HCT116 (cell line): ENCODE results near the gene GSTA4. TPM values are rescaled to one million over a fixed set of nuclear protein-coding genes. Genes with fewer than 3 reads are reported as not detected.

ENCODE experiments used
- ATAC-seq: fragments of 200-7000 bp; cut with Tn5 transposase; 2 replicates; pipeline ENCODE4 v1.9.1; 2020; ENCODE audit warnings: mild to moderate bottlenecking, moderate library complexity
- BruUV-seq: library from RNA; stranded (reverse); fragments of 400-500 nt; replicated peaks from 2 replicates; lab custom pipeline; 2021; lab: Mats Ljungman, UMichigan
- CTCF ChIA-PET: fragments of 300-600 bp; sonication (Branson Sonifier 250); formaldehyde crosslinking; loops from one replicate; lab custom pipeline; 2021; ENCODE audit warnings: antibody characterized with exemption; lab: Charles Lee
- POLR2A ChIA-PET: fragments of 300-600, 350-600 bp; sonication (Branson Sonifier 250); formaldehyde crosslinking; loops from one replicate; lab custom pipeline; 2021; ENCODE audit warnings: antibody characterized with exemption; lab: Charles Lee
- RAD21 ChIA-PET, 2 experiments: fragments of 300-600 bp; sonication (Branson Sonifier 250); formaldehyde crosslinking; loops; one replicate each; lab custom pipeline; 2023; ENCODE audit warnings: low total read pairs in 2 of 2; ENCODE audit not compliant: uncharacterized antibody in 2 of 2, unreplicated experiment in 2 of 2, low non-redundant PET in 1 of 2; lab: Charles Lee
- DNase-seq: peaks from one replicate; pipeline ENCODE4 v3.0.0-alpha.2; 2010; ENCODE audit warnings: low read depth, low spot score
- H2AFZ ChIP-seq: fragments of 200-600 bp; shearing (Covaris generic), sonication (generic); 2 replicates; pipeline ENCODE4 v1.6.1; 2017; ENCODE audit warnings: low read depth, mixed run types, mixed read lengths, antibody characterized with exemption, low read length; ENCODE audit not compliant: poor library complexity, severe bottlenecking
- H3K27ac ChIP-seq: 2 replicates; pipeline ENCODE4 v1.5.1; 2012; ENCODE audit warnings: low read depth, low read length
- H3K27me3 ChIP-seq: fragments of 200-600 bp; sonication (generic); 2 replicates; pipeline ENCODE4 v1.6.1; 2016; ENCODE audit warnings: mixed run types, low read length, mixed read lengths; ENCODE audit not compliant: insufficient read depth
- H3K36me3 ChIP-seq, 2 experiments: fragments of 200-500 bp in 1 of 2; fragments of 200-600 bp in 1 of 2; sonication (Bioruptor generic) in 1 of 2; sonication (generic) in 1 of 2; 2 replicates each; pipeline versions ENCODE4 v1.5.1 to v1.6.1; 2014 to 2016; ENCODE audit warnings: low read length in 2 of 2, inconsistent platforms in 1 of 2, mixed read lengths in 1 of 2, mixed run types in 1 of 2; ENCODE audit not compliant: insufficient read depth in 2 of 2, control insufficient read depth in 1 of 2
- H3K4me1 ChIP-seq, 2 experiments: fragments of 200-600 bp in 1 of 2; sonication (generic) in 1 of 2; 2 replicates each; pipeline versions ENCODE4 v1.5.1 to v1.6.1; 2012 to 2017; ENCODE audit warnings: low read length in 2 of 2, inconsistent platforms in 1 of 2, mild to moderate bottlenecking in 1 of 2, mixed read lengths in 1 of 2, mixed run types in 1 of 2, moderate library complexity in 1 of 2; ENCODE audit not compliant: insufficient read depth in 2 of 2, control insufficient read depth in 1 of 2
- H3K4me2 ChIP-seq: fragments of 200-600 bp; sonication (generic); 2 replicates; pipeline ENCODE4 v1.6.1; 2017; ENCODE audit warnings: mixed run types, low read length, mixed read lengths
- H3K4me3 ChIP-seq, 2 experiments: fragments of 200-600 bp in 1 of 2; sonication (generic) in 1 of 2; replicated peaks in 1 of 2; 2 replicates each; pipeline ENCODE4 v1.5.1; 2011 to 2016; ENCODE audit warnings: low read length in 2 of 2, control low read depth in 1 of 2, low read depth in 1 of 2, mild to moderate bottlenecking in 1 of 2, mixed read lengths in 1 of 2, mixed run types in 1 of 2
- H3K79me2 ChIP-seq: fragments of 200-600 bp; sonication (generic); 2 replicates; pipeline ENCODE4 v1.6.1; 2017; ENCODE audit warnings: mild to moderate bottlenecking, mixed run types, low read length, moderate library complexity, mixed read lengths; ENCODE audit not compliant: insufficient read depth
- H3K9ac ChIP-seq: fragments of 200-600 bp; sonication (generic); 2 replicates; pipeline ENCODE4 v1.6.1; 2016; ENCODE audit warnings: low read length, mixed read lengths
- H3K9me2 ChIP-seq: fragments of 200-600 bp; sonication (generic), shearing (Covaris generic); 2 replicates; pipeline ENCODE4 v1.6.1; 2017; ENCODE audit warnings: mixed run types, mild to moderate bottlenecking, moderate library complexity; ENCODE audit not compliant: insufficient read depth
- H3K9me3 ChIP-seq, 2 experiments: fragments of 200-500 bp in 1 of 2; fragments of 200-600 bp in 1 of 2; sonication (Bioruptor generic) in 1 of 2; sonication (generic) in 1 of 2; 2 replicates each; pipeline ENCODE4 v1.6.1; 2014 to 2017; ENCODE audit warnings: low read length in 2 of 2, mixed read lengths in 2 of 2, inconsistent platforms in 1 of 2, low read depth in 1 of 2, mild to moderate bottlenecking in 1 of 2, mixed run types in 1 of 2, moderate library complexity in 1 of 2; ENCODE audit not compliant: control insufficient read depth in 1 of 2, insufficient read depth in 1 of 2
- H4K20me1 ChIP-seq: fragments of 200-600 bp; sonication (generic), shearing (Covaris generic); 2 replicates; pipeline ENCODE4 v1.6.1; 2017; ENCODE audit warnings: mixed run types, mild to moderate bottlenecking, moderate library complexity; ENCODE audit not compliant: insufficient read depth
- CBX3 ChIP-seq: IDR thresholded peaks from 2 replicates; pipeline ENCODE4 v1.6.1; 2012; ENCODE audit warnings: low read depth
- CEBPB ChIP-seq: IDR thresholded peaks from 2 replicates; pipeline ENCODE4 v1.6.1; 2012; ENCODE audit warnings: low read depth
- ELF1 ChIP-seq: IDR thresholded peaks from 2 replicates; pipeline ENCODE4 v1.6.1; 2012; ENCODE audit warnings: low read depth, borderline replicate concordance
- EZH2 ChIP-seq: fragments of 200-600 bp; sonication (generic); IDR thresholded peaks from 2 replicates; pipeline ENCODE4 v1.6.1; 2017; ENCODE audit warnings: antibody characterized with exemption, mixed run types
- MAX ChIP-seq: IDR thresholded peaks from 2 replicates; pipeline ENCODE4 v1.6.1; 2012
- POLR2A ChIP-seq: IDR thresholded peaks from 2 replicates; pipeline ENCODE4 v1.7.0; 2011; ENCODE audit warnings: borderline replicate concordance; ENCODE audit not compliant: insufficient read depth, insufficient read length; ENCODE audit errors: extremely low read depth
- POLR2AphosphoS5 ChIP-seq: IDR thresholded peaks from 2 replicates; pipeline ENCODE4 v1.6.1; 2011; ENCODE audit warnings: mild to moderate bottlenecking, low read depth, low read length, moderate library complexity
- SIN3A ChIP-seq: IDR thresholded peaks from 2 replicates; pipeline ENCODE4 v1.6.1; 2012; ENCODE audit warnings: low read depth
- SP1 ChIP-seq: IDR thresholded peaks from 2 replicates; pipeline ENCODE4 v1.6.1; 2012; ENCODE audit warnings: low read depth
- TCF7L2 ChIP-seq: IDR thresholded peaks from 2 replicates; pipeline ENCODE4 v1.7.0; 2011; ENCODE audit warnings: borderline replicate concordance, inconsistent platforms; ENCODE audit not compliant: insufficient read depth, insufficient read length; ENCODE audit errors: extremely low read depth
- YY1 ChIP-seq: IDR thresholded peaks from 2 replicates; pipeline ENCODE4 v1.6.1; 2011; ENCODE audit warnings: low read length, low read depth, moderate library complexity, mild to moderate bottlenecking; ENCODE audit not compliant: insufficient replicate concordance; ENCODE audit errors: extremely low read depth
- ZBTB33 ChIP-seq: IDR thresholded peaks from 2 replicates; pipeline ENCODE4 v1.6.1; 2011; ENCODE audit warnings: mild to moderate bottlenecking, low read length, moderate library complexity; ENCODE audit not compliant: insufficient replicate concordance; ENCODE audit errors: extremely low read depth
- ZNF274 ChIP-seq: fragments of 200-500 bp; sonication (Bioruptor generic); IDR thresholded peaks from 2 replicates; pipeline ENCODE4 v1.6.1; 2014; ENCODE audit warnings: mild to moderate bottlenecking, low read depth, low read length, inconsistent platforms
- intact Hi-C: fragments of 100-400 bp; cut with micrococcal nuclease; formaldehyde crosslinking; loops from 2 replicates; pipeline ENCODE4 v1.10.0; 2022
- total RNA-seq: library from RNA; stranded (reverse); gene quantifications from one replicate; pipeline ENCODE4 v1.2.1, GENCODE V29; 2021; ENCODE audit not compliant: unreplicated experiment
- TF ChIP-seq, protein P1 (sequence below), 3 experiments: fragments of 200-600 bp in 1 of 3; sonication (generic) in 1 of 3; IDR thresholded peaks in 2 of 3; conservative IDR thresholded peaks in 1 of 3; 2 replicates each; pipeline ENCODE4 v1.5.1; 2012 to 2017; ENCODE audit warnings: low read depth in 2 of 3, low read length in 2 of 3, antibody characterized with exemption in 1 of 3, borderline replicate concordance in 1 of 3, control low read depth in 1 of 3, mild to moderate bottlenecking in 1 of 3, mixed read lengths in 1 of 3, mixed run types in 1 of 3, moderate library complexity in 1 of 3; ENCODE audit not compliant: insufficient read depth in 1 of 3

GSTA4 gene
- total RNA-seq, 1 experiment from 2014 or later: 2.2 TPM

GRCh38 chr6:53032849-53033248, 37.8 kb upstream of the GSTA4 start:
- no peaks in the 10 kb centered on the region for H3K27me3 ChIP-seq
- H3K27ac ChIP-seq: no peak overlapping the region
- H3K9me3 ChIP-seq: no peaks in the 10 kb centered on the region
- CTCF ChIA-PET: no interaction called here
- BruUV-seq: no TSS peak
- no peak overlapping the region for H3K9ac ChIP-seq
- no peak for TF ChIP-seq MAX
- no peak for TF ChIP-seq ZNF274
- no peak for TF ChIP-seq POLR2AphosphoS5
- no peak for TF ChIP-seq TCF7L2
- TF ChIP-seq, all 23 proteins: peak for 0
- intact Hi-C loops: no loop called here
- no peaks in the 10 kb centered on the region for H3K36me3 ChIP-seq
- no peak for DNase-seq
- no peaks in the 10 kb centered on the region for H3K79me2 ChIP-seq
- no peak overlapping the region for H2AFZ ChIP-seq
- no peaks in the 10 kb centered on the region for H3K9me2 ChIP-seq
- no peak overlapping the region for H3K4me2 ChIP-seq
- no peak overlapping the region for H3K4me3 ChIP-seq
- POLR2A ChIA-PET: no interaction called here
- no peaks in the 10 kb centered on the region for H4K20me1 ChIP-seq
- H3K4me1 ChIP-seq: peaks cover 0 to 8% of the 10 kb centered on the region in 2 experiments; a peak in 2 of 4 replicates
- no peak for ATAC-seq
- RAD21 ChIA-PET: no interaction called here

DNA sequence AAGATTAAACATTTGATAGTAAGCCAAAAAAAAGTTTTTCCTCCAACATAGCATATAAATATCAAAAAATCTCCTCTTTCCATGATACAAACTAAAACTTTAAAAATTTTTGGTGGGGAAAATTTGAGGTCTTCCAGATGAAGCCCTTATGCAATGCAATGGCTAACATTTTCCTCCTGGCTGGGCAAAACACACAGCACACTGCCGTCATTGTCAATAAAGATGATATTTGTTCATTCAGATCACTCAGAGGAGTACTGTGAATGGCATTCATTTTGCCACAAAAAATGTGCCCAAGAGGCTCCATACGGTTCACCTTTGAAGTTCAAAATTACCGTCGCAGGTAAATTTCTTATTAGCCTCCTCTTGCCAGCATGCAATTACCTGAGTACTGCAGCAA, 36.2 kb upstream of the GSTA4 start:
- Histone ChIP-seq H3K4me3 (no peak overlapping the region), H3K27ac (no peak overlapping the region), H3K27me3 (no peaks in the 10 kb centered on the region), H3K9me2 (no peaks in the 10 kb centered on the region), H2AFZ (no peak overlapping the region), H3K79me2 (no peaks in the 10 kb centered on the region), H3K36me3 (no peaks in the 10 kb centered on the region), H3K4me2 (no peak overlapping the region), H3K9me3 (no peaks in the 10 kb centered on the region), H4K20me1 (no peaks in the 10 kb centered on the region), H3K9ac (no peak overlapping the region), H3K4me1 (peaks cover 0 to 8% of the 10 kb centered on the region in 2 experiments; a peak in 2 of 4 replicates)
- intact Hi-C loops: no loop called here
- ChIA-PET CTCF (no interaction called here), POLR2A (no interaction called here), RAD21 (no interaction called here)
- no peak for DNase-seq
- no peak for ATAC-seq
- BruUV-seq: no TSS peak
- no peak for TF ChIP-seq ZBTB33
- no peak for TF ChIP-seq SP1
- TF ChIP-seq EZH2: no peak
- TF ChIP-seq TCF7L2: no peak
- TF ChIP-seq, protein P1, sequence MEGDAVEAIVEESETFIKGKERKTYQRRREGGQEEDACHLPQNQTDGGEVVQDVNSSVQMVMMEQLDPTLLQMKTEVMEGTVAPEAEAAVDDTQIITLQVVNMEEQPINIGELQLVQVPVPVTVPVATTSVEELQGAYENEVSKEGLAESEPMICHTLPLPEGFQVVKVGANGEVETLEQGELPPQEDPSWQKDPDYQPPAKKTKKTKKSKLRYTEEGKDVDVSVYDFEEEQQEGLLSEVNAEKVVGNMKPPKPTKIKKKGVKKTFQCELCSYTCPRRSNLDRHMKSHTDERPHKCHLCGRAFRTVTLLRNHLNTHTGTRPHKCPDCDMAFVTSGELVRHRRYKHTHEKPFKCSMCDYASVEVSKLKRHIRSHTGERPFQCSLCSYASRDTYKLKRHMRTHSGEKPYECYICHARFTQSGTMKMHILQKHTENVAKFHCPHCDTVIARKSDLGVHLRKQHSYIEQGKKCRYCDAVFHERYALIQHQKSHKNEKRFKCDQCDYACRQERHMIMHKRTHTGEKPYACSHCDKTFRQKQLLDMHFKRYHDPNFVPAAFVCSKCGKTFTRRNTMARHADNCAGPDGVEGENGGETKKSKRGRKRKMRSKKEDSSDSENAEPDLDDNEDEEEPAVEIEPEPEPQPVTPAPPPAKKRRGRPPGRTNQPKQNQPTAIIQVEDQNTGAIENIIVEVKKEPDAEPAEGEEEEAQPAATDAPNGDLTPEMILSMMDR (IDR thresholded peaks at IDR 0.05 in 2 of 3, conservative IDR thresholded peaks at IDR 0.05 in 1 of 3; ENCODE audit: borderline replicate concordance in 1 of 3, insufficient read depth in 1 of 3, low read depth in 2 of 3, low read length in 2 of 3): no peak
- no peak for TF ChIP-seq POLR2A
- no peak for TF ChIP-seq SIN3A
- no peak for TF ChIP-seq CBX3
- TF ChIP-seq CEBPB: no peak
- no peak for TF ChIP-seq ELF1
- no peak for TF ChIP-seq YY1
- no peak for TF ChIP-seq POLR2AphosphoS5
